Gastroesophageal sphincter (tissue), 3 donors: ENCODE results near the gene CARD9.

Experiments
- POLR2A ChIP-seq, 2 donors: fragments of 450-650 bp; IDR thresholded peaks; one replicate each; pipeline ENCODE4 v1.6.1; 2017; ENCODE audit warnings: antibody characterized with exemption in 2 of 2, mild to moderate bottlenecking in 2 of 2, moderate library complexity in 1 of 2
- POLR2AphosphoS5 ChIP-seq: sonication (generic); formaldehyde crosslinking; IDR thresholded peaks from one replicate; pipeline ENCODE4 v1.6.1; 2017; ENCODE audit warnings: antibody characterized with exemption
- TF ChIP-seq, protein P1 (sequence below), 4 experiments: fragments of 200-600 bp in 2 of 4; fragments of 450-650 bp in 2 of 4; sonication (generic) in 1 of 4; IDR thresholded peaks; one replicate each; pipeline ENCODE4 v1.5.1; 2017 to 2019; ENCODE audit warnings: antibody characterized with exemption in 4 of 4, mild to moderate bottlenecking in 2 of 4, moderate library complexity in 2 of 4

DNA sequence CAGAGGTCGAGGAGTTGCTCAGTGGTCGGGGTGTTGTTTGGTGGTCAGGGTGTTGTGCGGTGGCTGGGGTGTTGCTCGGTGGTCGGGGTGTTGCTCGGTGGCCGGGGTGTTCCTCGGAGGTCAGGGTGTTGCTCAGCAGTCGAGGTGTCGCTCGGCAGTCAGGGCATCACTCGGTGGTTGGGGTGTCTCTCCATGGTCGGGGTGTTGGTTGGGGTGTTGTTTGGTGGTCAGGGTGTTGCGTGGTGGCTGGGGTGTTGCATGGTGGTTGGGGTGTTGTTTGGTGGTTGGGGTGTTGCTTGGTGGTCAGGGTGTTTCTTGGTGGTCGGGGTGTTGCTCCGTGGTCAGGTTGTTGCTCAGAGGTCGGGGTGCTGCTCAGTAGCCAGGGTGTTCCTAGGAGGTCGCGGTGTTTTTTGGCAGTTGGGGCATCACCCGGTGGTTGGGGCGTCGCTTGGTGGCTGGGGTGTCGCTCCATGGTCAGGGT lies 57.2 kb downstream of the CARD9 start:
- TF ChIP-seq, protein P1, sequence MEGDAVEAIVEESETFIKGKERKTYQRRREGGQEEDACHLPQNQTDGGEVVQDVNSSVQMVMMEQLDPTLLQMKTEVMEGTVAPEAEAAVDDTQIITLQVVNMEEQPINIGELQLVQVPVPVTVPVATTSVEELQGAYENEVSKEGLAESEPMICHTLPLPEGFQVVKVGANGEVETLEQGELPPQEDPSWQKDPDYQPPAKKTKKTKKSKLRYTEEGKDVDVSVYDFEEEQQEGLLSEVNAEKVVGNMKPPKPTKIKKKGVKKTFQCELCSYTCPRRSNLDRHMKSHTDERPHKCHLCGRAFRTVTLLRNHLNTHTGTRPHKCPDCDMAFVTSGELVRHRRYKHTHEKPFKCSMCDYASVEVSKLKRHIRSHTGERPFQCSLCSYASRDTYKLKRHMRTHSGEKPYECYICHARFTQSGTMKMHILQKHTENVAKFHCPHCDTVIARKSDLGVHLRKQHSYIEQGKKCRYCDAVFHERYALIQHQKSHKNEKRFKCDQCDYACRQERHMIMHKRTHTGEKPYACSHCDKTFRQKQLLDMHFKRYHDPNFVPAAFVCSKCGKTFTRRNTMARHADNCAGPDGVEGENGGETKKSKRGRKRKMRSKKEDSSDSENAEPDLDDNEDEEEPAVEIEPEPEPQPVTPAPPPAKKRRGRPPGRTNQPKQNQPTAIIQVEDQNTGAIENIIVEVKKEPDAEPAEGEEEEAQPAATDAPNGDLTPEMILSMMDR (IDR thresholded peaks at IDR 0.05): no peak
- no peak for TF ChIP-seq POLR2A (IDR thresholded peaks at IDR 0.05)
- TF ChIP-seq POLR2AphosphoS5: no peak
